IMR-90 (cell line): ENCODE measurements around the gene AKAP13. TPM values are rescaled to one million over a fixed set of nuclear protein-coding genes. Genes with fewer than 3 reads are reported as not detected.

Experiments used
- ATAC-seq: fragments of 200-7000 bp; cut with Tn5 transposase; 2 replicates; pipeline ENCODE4 v1.9.1; 2020; ENCODE audit warnings: low read depth, mild to moderate bottlenecking, moderate library complexity
- BruUV-seq: library from RNA; stranded (reverse); fragments of 400-500 nt; replicated peaks from 2 replicates; lab custom pipeline; 2021; lab: Mats Ljungman, UMichigan
- CTCF ChIA-PET: fragments of 300-600 bp; formaldehyde crosslinking; extraction: SDS; loops from one replicate; lab custom pipeline; 2021; ENCODE audit warnings: antibody characterized with exemption; lab: Yijun Ruan, JAX
- POLR2A ChIA-PET: fragments of 300-600 bp; sonication (Branson Sonifier 250); formaldehyde crosslinking; loops from one replicate; lab custom pipeline; 2022; ENCODE audit warnings: antibody characterized with exemption; ENCODE audit not compliant: unreplicated experiment; lab: Charles Lee
- DNase-seq: peaks from one replicate; pipeline ENCODE4 v3.0.0; 2013
- H2AFZ ChIP-seq: replicated peaks from 2 replicates; pipeline ENCODE3; 2013; ENCODE audit warnings: low read length, mild to moderate bottlenecking; ENCODE audit not compliant: poor library complexity
- H2AK5ac ChIP-seq: 2 replicates; pipeline ENCODE4 v1.6.1; 2013; ENCODE audit warnings: low read depth, low read length, inconsistent platforms
- H2AK9ac ChIP-seq: replicated peaks from 2 replicates; pipeline ENCODE3; 2013; ENCODE audit warnings: mild to moderate bottlenecking, low read depth, low read length, moderate library complexity; ENCODE audit not compliant: poor library complexity
- H2BK120ac ChIP-seq: 2 replicates; pipeline ENCODE4 v1.6.1; 2013; ENCODE audit warnings: low read depth, low read length, inconsistent platforms
- H2BK15ac ChIP-seq: 3 replicates; pipeline ENCODE4 v1.6.1; 2013; ENCODE audit warnings: low read depth, low read length, inconsistent platforms
- H2BK20ac ChIP-seq: 2 replicates; pipeline ENCODE4 v1.6.1; 2013; ENCODE audit warnings: low read depth, mild to moderate bottlenecking, inconsistent platforms, low read length, moderate library complexity
- H2BK5ac ChIP-seq: 2 replicates; pipeline ENCODE4 v1.6.1; 2013; ENCODE audit warnings: mild to moderate bottlenecking, low read depth, low read length, inconsistent platforms; ENCODE audit not compliant: poor library complexity, severe bottlenecking
- H3K14ac ChIP-seq: replicated peaks from 2 replicates; pipeline ENCODE4 v1.6.1; 2013; ENCODE audit warnings: low read depth, low read length, inconsistent platforms
- H3K18ac ChIP-seq: 2 replicates; pipeline ENCODE4 v1.6.1; 2013; ENCODE audit warnings: low read depth, low read length, control low read depth
- H3K23ac ChIP-seq: 2 replicates; pipeline ENCODE4 v1.6.1; 2013; ENCODE audit warnings: low read depth, low read length, inconsistent platforms
- H3K27ac ChIP-seq: 2 replicates; pipeline ENCODE4 v1.5.1; 2013; ENCODE audit warnings: mild to moderate bottlenecking, control low read depth, low read length; ENCODE audit not compliant: insufficient read depth
- H3K27me3 ChIP-seq: 2 replicates; pipeline ENCODE4 v1.6.1; 2013; ENCODE audit warnings: low read length; ENCODE audit not compliant: control insufficient read depth, insufficient read depth
- H3K36me3 ChIP-seq: 2 replicates; pipeline ENCODE4 v1.6.1; 2013; ENCODE audit warnings: low read length, mixed read lengths; ENCODE audit not compliant: control insufficient read depth, insufficient read depth
- H3K4ac ChIP-seq: 2 replicates; pipeline ENCODE4 v1.6.1; 2013; ENCODE audit warnings: low read depth, low read length, inconsistent platforms
- H3K4me1 ChIP-seq: 2 replicates; pipeline ENCODE4 v1.6.1; 2013; ENCODE audit warnings: low read length, mixed read lengths; ENCODE audit not compliant: control insufficient read depth, insufficient read depth
- H3K4me2 ChIP-seq: 2 replicates; pipeline ENCODE4 v1.6.1; 2013; ENCODE audit warnings: low read depth, mild to moderate bottlenecking, control low read depth, low read length, moderate library complexity
- H3K4me3 ChIP-seq: 2 replicates; pipeline ENCODE4 v1.5.1; 2013; ENCODE audit warnings: low read depth, mild to moderate bottlenecking, control low read depth, low read length, moderate library complexity; ENCODE audit not compliant: insufficient read depth
- H3K56ac ChIP-seq: 2 replicates; pipeline ENCODE4 v1.6.1; 2013; ENCODE audit warnings: low read length, inconsistent platforms; ENCODE audit not compliant: insufficient read depth; ENCODE audit errors: extremely low read depth
- H3K79me1 ChIP-seq, 2 experiments: 2 replicates each; pipeline ENCODE4 v1.6.1; 2013; ENCODE audit warnings: low read length in 2 of 2, inconsistent platforms in 1 of 2, low read depth in 1 of 2
- H3K9ac ChIP-seq: 2 replicates; pipeline ENCODE4 v1.6.1; 2013; ENCODE audit warnings: low read depth, low read length, control low read depth
- H3K9me1 ChIP-seq: 2 replicates; pipeline ENCODE4 v1.6.1; 2013; ENCODE audit warnings: low read length, inconsistent platforms; ENCODE audit not compliant: insufficient read depth
- H3K9me3 ChIP-seq: 2 replicates; pipeline ENCODE4 v1.6.1; 2013; ENCODE audit warnings: low read length; ENCODE audit not compliant: control insufficient read depth, insufficient read depth
- H4K20me1 ChIP-seq: 2 replicates; pipeline ENCODE4 v1.6.1; 2013; ENCODE audit warnings: low read length, inconsistent platforms; ENCODE audit not compliant: insufficient read depth
- H4K5ac ChIP-seq: 2 replicates; pipeline ENCODE4 v1.6.1; 2013; ENCODE audit warnings: mild to moderate bottlenecking, low read depth, low read length, control low read depth
- H4K8ac ChIP-seq, 2 experiments: 2 replicates each; pipeline ENCODE4 v1.6.1; 2013; ENCODE audit warnings: low read depth in 2 of 2, low read length in 2 of 2, control low read depth in 1 of 2, inconsistent platforms in 1 of 2
- H4K91ac ChIP-seq: 2 replicates; pipeline ENCODE4 v1.6.1; 2013; ENCODE audit warnings: low read depth, low read length, inconsistent platforms; ENCODE audit not compliant: insufficient read depth
- CHD1 ChIP-seq: IDR thresholded peaks from 2 replicates; pipeline ENCODE4 v1.6.1; 2012; ENCODE audit warnings: low read depth, low read length, improper control_type of control experiment
- FOS ChIP-seq: fragments of 150-350 bp; IDR thresholded peaks from 2 replicates; pipeline ENCODE4 v1.6.1; 2016; ENCODE audit warnings: low read depth, low read length
- NFE2L2 ChIP-seq: fragments of 150-350 bp; IDR thresholded peaks from 2 replicates; pipeline ENCODE4 v1.6.1; 2016; ENCODE audit warnings: low read depth, mild to moderate bottlenecking, low read length
- RAD21 ChIP-seq: IDR thresholded peaks from 2 replicates; pipeline ENCODE4 v1.6.1; 2012; ENCODE audit warnings: low read length, improper control_type of control experiment
- RCOR1 ChIP-seq: IDR thresholded peaks from 2 replicates; pipeline ENCODE4 v1.6.1; 2012; ENCODE audit warnings: mild to moderate bottlenecking, low read length, improper control_type of control experiment; ENCODE audit not compliant: insufficient replicate concordance
- RFX5 ChIP-seq: IDR thresholded peaks from 2 replicates; pipeline ENCODE4 v1.8.0; 2012; ENCODE audit warnings: low read depth, mild to moderate bottlenecking, low read length, moderate library complexity
- SMC3 ChIP-seq: fragments of 150-350 bp; IDR thresholded peaks from 2 replicates; pipeline ENCODE4 v1.6.1; 2016; ENCODE audit warnings: low read depth, mild to moderate bottlenecking, antibody characterized with exemption, low read length, moderate library complexity
- WGBS, 2 experiments: methylation state at CpG; one replicate each; pipeline versions ENCODE4 v1.1.5 to v1.1.7; 2013; ENCODE audit warnings: missing lambda C conversion rate in 2 of 2; ENCODE audit not compliant: insufficient read length in 1 of 2; ENCODE audit errors: extremely low coverage in 2 of 2; 5-methylcytosine and 5-hydroxymethylcytosine counted together
- dilution Hi-C: fragments of 300-500 bp; cut with HindIII; formaldehyde crosslinking; loops from one replicate; pipeline ENCODE4 v1.14.3; 2018; ENCODE audit warnings: low sequenced_read_pairs; ENCODE audit not compliant: unreplicated experiment
- in situ Hi-C: fragments of 300-500 bp; cut with MboI; formaldehyde crosslinking; loops from 3 replicates; pipeline ENCODE4 v1.14.3; 2019; ENCODE audit warnings: low sequenced_read_pairs, inconsistent platforms, mixed read lengths
- intact Hi-C: fragments of 100-400 bp; cut with micrococcal nuclease; formaldehyde crosslinking; loops from 2 replicates; pipeline ENCODE4 v1.10.0; 2022
- polyA plus RNA-seq, 3 experiments: library from polyadenylated mRNA; depleted of rRNA; stranded (reverse); fragments of >200 nt; gene quantifications; 2 replicates each; pipeline ENCODE4 v1.2.3, GENCODE V29; 2012; ENCODE audit warnings: low replicate concordance in 1 of 3
- total RNA-seq: library from RNA; depleted of rRNA; stranded (reverse); fragments of >200 nt; gene quantifications from 2 replicates; pipeline ENCODE4 v1.2.3, GENCODE V29; 2012

AKAP13 gene
- total and polyA plus RNA-seq, 2 of the 4 experiments (the other 2 are of a cell fraction), result 10.4 to 46.4 TPM

GRCh38 chr15:85598219-85598618 is 217.8 kb downstream of the AKAP13 start:
- Histone ChIP-seq H3K4me2 (no peak overlapping the region), H2BK5ac (no peak overlapping the region), H3K27me3 (no peaks in the 10 kb centered on the region), H3K18ac (no peak overlapping the region), H3K36me3 (no peaks in the 10 kb centered on the region), H3K9me1 (peaks cover 8% of the 10 kb centered on the region; the same call in 1 of the 2 replicates), H3K4me3 (no peak overlapping the region), H4K5ac (no peak overlapping the region), H3K23ac (no peak overlapping the region), H2BK20ac (no peak overlapping the region), H3K79me1 (peaks cover 24 to 42% of the 10 kb centered on the region in 2 experiments), H4K91ac (no peak overlapping the region), H3K4ac (no peak overlapping the region), H3K27ac (no peak overlapping the region), H2BK15ac (no peak overlapping the region), H3K9ac (no peak overlapping the region), H2AFZ (no peak overlapping the region), H2AK9ac (no peak overlapping the region), H3K56ac (no peak overlapping the region), H2AK5ac (no peak overlapping the region), H3K9me3 (no peaks in the 10 kb centered on the region), H3K14ac (no peak overlapping the region), H2BK120ac (no peak overlapping the region), H3K4me1 (peaks cover 3% of the 10 kb centered on the region; the same call in 1 of the 2 replicates), H4K8ac (no peak overlapping the region), H4K20me1 (no peaks in the 10 kb centered on the region)
- in situ Hi-C loops, result loop anchor here (10.0 kb wide), 1 partner anchor 237 kb away; no protein-coding TSS in a partner anchor
- ATAC-seq, result no peak
- POLR2A ChIA-PET, result no interaction called here
- dilution Hi-C loops, result no loop called here
- BruUV-seq, result no TSS peak
- intact Hi-C loops, result no loop called here
- no peak for TF ChIP-seq FOS
- no peak for TF ChIP-seq CHD1
- TF ChIP-seq SMC3, result no peak
- TF ChIP-seq NFE2L2, result no peak
- no peak for TF ChIP-seq RCOR1
- TF ChIP-seq RFX5, result no peak
- TF ChIP-seq RAD21, result no peak
- 80% methylated on average over 2 of the region's 4 CpGs; no CpG with 5 or more reads in 1 of the 2 experiments for WGBS, 2 experiments
- CTCF ChIA-PET, result interaction anchor here (1.0 kb wide), 1 partner anchor 114 kb away, joined by 3 read pairs; no protein-coding TSS in a partner anchor
- no peak for DNase-seq
